ENCODE results near the gene G6PC2.

G6PC2 gene

DNA sequence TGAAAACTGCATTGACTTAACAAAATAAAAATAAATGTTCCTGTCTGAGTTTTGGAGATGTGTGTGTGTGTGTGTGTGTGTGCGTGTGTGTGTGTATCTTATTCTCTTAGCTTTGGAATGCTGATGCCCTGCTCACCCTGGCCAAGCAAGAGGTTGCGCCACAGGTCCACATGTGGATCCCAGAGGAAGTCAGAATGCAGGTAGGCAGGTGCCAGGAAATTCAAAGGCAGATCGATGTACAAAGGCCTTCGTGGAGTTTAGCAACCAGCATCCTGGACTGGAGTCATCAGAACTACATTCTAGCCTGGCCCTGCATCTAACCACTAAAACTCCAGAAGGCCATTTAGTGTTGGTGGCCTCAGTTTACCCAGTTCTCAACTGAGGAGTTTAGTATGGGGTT lies 12.4 kb downstream of the G6PC2 start:
- H3K4me3 ChIP-seq (ENCODE audit: severe bottlenecking) = no peak overlapping the region
- H3K36me3 ChIP-seq (ENCODE audit: low read depth) = no peaks in the 10 kb centered on the region
- DNase-seq (ENCODE audit: low spot score) = no peak
- TF ChIP-seq CTCF (IDR thresholded peaks at IDR 0.05; ENCODE audit: poor library complexity, severe bottlenecking) = no peak
- no peak for ATAC-seq (ENCODE audit: low read depth)
- peaks cover 9% of the 10 kb centered on the region for H3K27me3 ChIP-seq (ENCODE audit: insufficient read depth, poor library complexity, severe bottlenecking)
- no peak overlapping the region for H3K27ac ChIP-seq (ENCODE audit: poor library complexity, severe bottlenecking)
- H3K4me1 ChIP-seq (ENCODE audit: insufficient read depth, poor library complexity, severe bottlenecking) = no peaks in the 10 kb centered on the region
- no peaks in the 10 kb centered on the region for H3K9me3 ChIP-seq (ENCODE audit: severe bottlenecking)

DNA sequence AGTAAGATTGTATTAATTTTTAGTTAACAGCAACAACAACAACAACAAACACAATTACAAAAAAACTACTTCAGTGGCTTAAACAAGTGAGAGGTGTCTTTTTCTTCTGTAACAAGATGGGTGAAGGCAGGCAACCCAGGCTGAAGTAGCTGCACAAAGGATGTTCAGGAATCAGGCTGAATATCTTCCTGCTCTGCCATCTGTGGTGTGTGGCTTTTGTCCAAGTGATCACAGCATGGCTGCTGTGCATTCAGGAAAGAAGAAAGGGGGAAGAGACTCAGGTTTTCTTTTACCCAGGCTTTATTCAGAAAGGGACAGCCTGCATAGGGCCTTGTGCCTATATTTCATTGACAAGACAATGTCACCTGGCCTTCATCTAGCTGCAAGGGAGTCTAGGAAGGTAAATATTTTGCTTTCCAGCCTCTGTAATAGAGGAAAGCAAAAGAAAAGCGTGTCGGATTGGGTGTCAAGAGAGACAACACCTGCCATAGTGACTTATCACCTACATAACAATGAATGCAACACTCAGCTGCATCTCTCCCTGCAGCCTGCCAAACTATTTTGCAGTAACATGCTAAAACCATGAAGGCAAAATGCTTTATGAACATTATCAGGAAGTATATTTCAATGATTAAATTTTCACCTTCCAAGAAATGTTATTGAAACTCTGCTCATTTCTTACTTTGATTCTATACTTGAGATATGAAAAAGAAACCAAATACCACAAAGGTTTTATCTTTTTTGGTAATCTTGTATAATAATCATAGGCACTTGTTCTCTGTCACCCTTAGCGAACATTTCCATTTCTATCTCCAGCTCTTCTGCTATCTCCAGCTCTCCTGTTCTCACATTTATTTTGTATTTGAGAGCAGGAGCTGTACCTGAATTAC lies 14.6 kb downstream of the G6PC2 start:
- no peak for ATAC-seq (ENCODE audit: low read depth)
- Histone ChIP-seq H3K4me3 (ENCODE audit: severe bottlenecking) (no peak overlapping the region), H3K36me3 (ENCODE audit: low read depth) (no peaks in the 10 kb centered on the region), H3K27me3 (ENCODE audit: insufficient read depth, poor library complexity, severe bottlenecking) (peaks cover 9% of the 10 kb centered on the region), H3K27ac (ENCODE audit: poor library complexity, severe bottlenecking) (no peak overlapping the region), H3K9me3 (ENCODE audit: severe bottlenecking) (no peaks in the 10 kb centered on the region), H3K4me1 (ENCODE audit: insufficient read depth, poor library complexity, severe bottlenecking) (no peaks in the 10 kb centered on the region)
- no peak for TF ChIP-seq CTCF (IDR thresholded peaks at IDR 0.05; ENCODE audit: poor library complexity, severe bottlenecking)
- no peak for DNase-seq (ENCODE audit: low spot score)

DNA sequence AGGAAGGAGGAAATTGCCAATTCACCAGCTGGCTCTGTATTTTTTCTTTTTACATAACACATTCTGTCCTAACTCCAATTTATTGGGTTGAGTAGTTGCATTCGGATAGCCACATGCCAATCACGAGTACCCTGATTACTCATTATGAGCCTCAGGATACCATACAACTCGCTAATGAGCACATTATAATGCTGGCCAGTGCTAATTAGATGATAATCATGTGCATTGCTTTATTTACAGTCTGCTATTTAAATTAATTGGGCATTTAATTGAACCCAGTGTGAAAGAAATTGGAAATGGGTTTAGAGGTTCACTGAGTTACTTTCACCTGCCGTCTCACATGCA lies 15.2 kb downstream of the G6PC2 start:
- ATAC-seq (ENCODE audit: low read depth) (no peak), DNase-seq (ENCODE audit: low spot score) (no peak)
- Histone ChIP-seq H3K36me3 (ENCODE audit: low read depth) (no peaks in the 10 kb centered on the region), H3K9me3 (ENCODE audit: severe bottlenecking) (no peaks in the 10 kb centered on the region), H3K4me1 (ENCODE audit: insufficient read depth, poor library complexity, severe bottlenecking) (no peaks in the 10 kb centered on the region), H3K27me3 (ENCODE audit: insufficient read depth, poor library complexity, severe bottlenecking) (peaks cover 9% of the 10 kb centered on the region), H3K27ac (ENCODE audit: poor library complexity, severe bottlenecking) (no peak overlapping the region), H3K4me3 (ENCODE audit: severe bottlenecking) (no peak overlapping the region)
- TF ChIP-seq CTCF (IDR thresholded peaks at IDR 0.05; ENCODE audit: poor library complexity, severe bottlenecking) = no peak

- Histone ChIP-seq H3K36me3 (ENCODE audit: low read depth) (no peaks in the 10 kb centered on the region), H3K9me3 (ENCODE audit: severe bottlenecking) (no peaks in the 10 kb centered on the region), H3K27me3 (ENCODE audit: insufficient read depth, poor library complexity, severe bottlenecking) (no peaks in the 10 kb centered on the region), H3K27ac (ENCODE audit: poor library complexity, severe bottlenecking) (no peak overlapping the region), H3K4me1 (ENCODE audit: insufficient read depth, poor library complexity, severe bottlenecking) (no peaks in the 10 kb centered on the region), H3K4me3 (ENCODE audit: severe bottlenecking) (no peak overlapping the region)
- ATAC-seq (ENCODE audit: low read depth) = no peak; the same call in 2 of the 3 replicates
- DNase-seq (ENCODE audit: low spot score) = no peak
- TF ChIP-seq CTCF (IDR thresholded peaks at IDR 0.05; ENCODE audit: poor library complexity, severe bottlenecking) = peak; percentile 84
Measured at GRCh38 chr2:168920504-168921157, 19.5 kb downstream of the G6PC2 start.

Data from RWPE2 (cell line).